Natural killer cell treated with Interleukin-12 subunit alpha and Interleukin-12 subunit beta and Interleukin-15 and Interleukin-18, amount 100 ng/mL, for 72 hours (primary cell): ENCODE data around the gene PRKCH. TPM values are rescaled to one million over a fixed set of nuclear protein-coding genes. Genes with fewer than 3 reads are reported as not detected.
"Not testable (repeated sequence)": the region's sequence is repeated elsewhere in the genome, so short reads cannot be mapped to it uniquely, and the experiment has no call there.

Experiments
- ATAC-seq, 2 donors: fragments of 150-1000 bp; cut with Tn5 transposase in 1 of 2; sonication (Bioruptor Pico), chemical (Tn5 transposase) in 1 of 2; 2 replicates each; pipeline ENCODE4 v1.10.0; 2021
- DNase-seq: peaks from one replicate; pipeline ENCODE4 v3.0.0; 2022; ENCODE audit warnings: low spot score
- H3K27ac Mint-ChIP-seq, 2 donors: 1 replicate in 1 of 2; 2 replicates in 1 of 2; pipeline ENCODE4 v1.8.0; 2022; ENCODE audit warnings: mixed read lengths in 2 of 2, mild to moderate bottlenecking in 1 of 2, moderate library complexity in 1 of 2
- H3K27me3 Mint-ChIP-seq, 2 donors: 1 replicate in 1 of 2; 2 replicates in 1 of 2; pipeline ENCODE4 v1.8.0; 2022; ENCODE audit warnings: mixed read lengths in 2 of 2
- H3K36me3 Mint-ChIP-seq: one replicate; pipeline ENCODE4 v1.8.0; 2022; ENCODE audit warnings: mixed read lengths
- H3K4me1 Mint-ChIP-seq, 2 donors: 1 replicate in 1 of 2; 2 replicates in 1 of 2; pipeline ENCODE4 v1.8.0; 2022; ENCODE audit warnings: low read depth in 2 of 2, mixed read lengths in 2 of 2, mild to moderate bottlenecking in 1 of 2
- H3K4me3 Mint-ChIP-seq: one replicate; pipeline ENCODE4 v1.8.0; 2022; ENCODE audit warnings: mixed read lengths
- H3K9me3 Mint-ChIP-seq: 2 replicates; pipeline ENCODE4 v1.8.0; 2022; ENCODE audit warnings: mixed read lengths
- total RNA-seq, 2 donors: library from RNA; stranded (reverse); gene quantifications; one replicate each; pipeline ENCODE4 v1.2.3, GENCODE V29; 2022

The PRKCH gene
- total RNA-seq, 2 donors from 2014 or later: 182 to 216 TPM

GRCh38 chr14:61460718-61461611 is 139.6 kb downstream of the PRKCH start:
- H3K27me3 Mint-ChIP-seq: no peaks in the 10 kb centered on the region
- peak overlapping the region; percentile 55 for H3K4me3 Mint-ChIP-seq
- peaks cover 78 to 80% of the 10 kb centered on the region in 2 donors for H3K4me1 Mint-ChIP-seq
- peaks cover 9% of the 10 kb centered on the region for H3K9me3 Mint-ChIP-seq
- no peak for DNase-seq
- ATAC-seq: peak; percentile 53 to 55
- peaks cover 63% of the 10 kb centered on the region for H3K36me3 Mint-ChIP-seq
- no peak overlapping the region for H3K27ac Mint-ChIP-seq

GRCh38 chr14:61461808-61462275 is 140.5 kb downstream of the PRKCH start:
- H3K9me3 Mint-ChIP-seq: peaks cover 9% of the 10 kb centered on the region
- no peak overlapping the region for H3K27ac Mint-ChIP-seq
- peaks cover 61% of the 10 kb centered on the region for H3K36me3 Mint-ChIP-seq
- H3K4me1 Mint-ChIP-seq: peaks cover 75 to 79% of the 10 kb centered on the region in 2 donors
- H3K4me3 Mint-ChIP-seq: peak overlapping the region; percentile 55
- H3K27me3 Mint-ChIP-seq: no peaks in the 10 kb centered on the region
- ATAC-seq (peak; percentile 61 to 80), DNase-seq (no peak)

GRCh38 chr14:61462566-61463193 is 141.3 kb downstream of the PRKCH start:
- Mint-ChIP-seq H3K27ac (no peak overlapping the region), H3K36me3 (peaks cover 53% of the 10 kb centered on the region), H3K27me3 (no peaks in the 10 kb centered on the region), H3K9me3 (peaks cover 9% of the 10 kb centered on the region), H3K4me1 (peaks cover 75 to 78% of the 10 kb centered on the region in 2 donors), H3K4me3 (no peak overlapping the region)
- DNase-seq: no peak
- ATAC-seq: no peak

- peaks cover 76 to 77% of the 10 kb centered on the region in 2 donors for H3K4me1 Mint-ChIP-seq
- H3K27me3 Mint-ChIP-seq: no peaks in the 10 kb centered on the region
- H3K36me3 Mint-ChIP-seq: peaks cover 50% of the 10 kb centered on the region
- no peak for ATAC-seq
- no peak overlapping the region for H3K4me3 Mint-ChIP-seq
- no peak overlapping the region for H3K27ac Mint-ChIP-seq
- H3K9me3 Mint-ChIP-seq: peaks cover 9% of the 10 kb centered on the region
- DNase-seq: no peak
These were observed 142.4 kb downstream of the PRKCH start for GRCh38 chr14:61463664-61464285.

- peaks cover 42% of the 10 kb centered on the region for H3K36me3 Mint-ChIP-seq
- H3K4me3 Mint-ChIP-seq: peak overlapping the region; percentile 30
- H3K9me3 Mint-ChIP-seq, ATAC-seq, H3K27me3 Mint-ChIP-seq, H3K27ac Mint-ChIP-seq, DNase-seq: not testable (repeated sequence)
- H3K4me1 Mint-ChIP-seq: peaks cover 78 to 80% of the 10 kb centered on the region in 2 donors
These were observed 143.4 kb downstream of the PRKCH start for GRCh38 chr14:61464539-61465320.

- Mint-ChIP-seq H3K27ac (no peak overlapping the region), H3K36me3 (peaks cover 34% of the 10 kb centered on the region), H3K27me3 (no peaks in the 10 kb centered on the region), H3K4me1 (peaks cover 86 to 87% of the 10 kb centered on the region in 2 donors), H3K9me3 (peaks cover 7% of the 10 kb centered on the region), H3K4me3 (no peak overlapping the region)
- ATAC-seq (peak in 1 of 2 donors; percentile 51), DNase-seq (no peak)
These were observed 145.0 kb downstream of the PRKCH start for GRCh38 chr14:61466249-61466904.

GRCh38 chr14:61466905-61467280 is 145.5 kb downstream of the PRKCH start:
- Mint-ChIP-seq H3K9me3 (peaks cover 7% of the 10 kb centered on the region), H3K36me3 (peaks cover 30% of the 10 kb centered on the region), H3K27ac (no peak overlapping the region), H3K27me3 (no peaks in the 10 kb centered on the region), H3K4me3 (no peak overlapping the region), H3K4me1 (peaks cover 86 to 87% of the 10 kb centered on the region in 2 donors)
- DNase-seq (no peak), ATAC-seq (no peak)

GRCh38 chr14:61467296-61467695 is 145.9 kb downstream of the PRKCH start:
- H3K36me3 Mint-ChIP-seq: peaks cover 27% of the 10 kb centered on the region
- H3K4me3 Mint-ChIP-seq: no peak overlapping the region
- ATAC-seq (no peak), DNase-seq (no peak)
- H3K27ac Mint-ChIP-seq: no peak overlapping the region
- no peaks in the 10 kb centered on the region for H3K27me3 Mint-ChIP-seq
- peaks cover 86 to 87% of the 10 kb centered on the region in 2 donors for H3K4me1 Mint-ChIP-seq
- peaks cover 7% of the 10 kb centered on the region for H3K9me3 Mint-ChIP-seq

- no peak overlapping the region for H3K27ac Mint-ChIP-seq
- peaks cover 87 to 88% of the 10 kb centered on the region in 2 donors for H3K4me1 Mint-ChIP-seq
These were observed 146.9 kb downstream of the PRKCH start for GRCh38 chr14:61468063-61468825.

GRCh38 chr14:61469781-61470180 is 148.4 kb downstream of the PRKCH start:
- Mint-ChIP-seq H3K9me3 (peaks cover 4% of the 10 kb centered on the region), H3K36me3 (peaks cover 21% of the 10 kb centered on the region), H3K4me1 (peaks cover 86 to 93% of the 10 kb centered on the region in 2 donors), H3K4me3 (no peak overlapping the region), H3K27me3 (no peaks in the 10 kb centered on the region), H3K27ac (no peak overlapping the region)
- DNase-seq (no peak), ATAC-seq (no peak)

More at GRCh38 chr14:61468063-61468825, 146.9 kb downstream of the PRKCH start:
- Mint-ChIP-seq H3K4me3 (no peak overlapping the region), H3K36me3 (peaks cover 30% of the 10 kb centered on the region), H3K27me3 (no peaks in the 10 kb centered on the region), H3K9me3 (peaks cover 7% of the 10 kb centered on the region)
- ATAC-seq: no peak
- no peak for DNase-seq

GRCh38 chr14:61470261-61470960 is 149.0 kb downstream of the PRKCH start:
- peak overlapping the region; percentile 99 for H3K4me3 Mint-ChIP-seq
- H3K9me3 Mint-ChIP-seq: peaks cover under 1% of the 10 kb centered on the region
- no peaks in the 10 kb centered on the region for H3K27me3 Mint-ChIP-seq
- DNase-seq (no peak), ATAC-seq (no peak)
- H3K36me3 Mint-ChIP-seq: peaks cover 14% of the 10 kb centered on the region
- H3K27ac Mint-ChIP-seq: no peak overlapping the region
- H3K4me1 Mint-ChIP-seq: peaks cover 87 to 93% of the 10 kb centered on the region in 2 donors

GRCh38 chr14:61470961-61471293 is 149.5 kb downstream of the PRKCH start:
- Mint-ChIP-seq H3K36me3 (peaks cover 11% of the 10 kb centered on the region), H3K9me3 (no peaks in the 10 kb centered on the region), H3K4me1 (peaks cover 85 to 91% of the 10 kb centered on the region in 2 donors), H3K27ac (no peak overlapping the region), H3K4me3 (peak overlapping the region; percentile 99), H3K27me3 (no peaks in the 10 kb centered on the region)
- no peak for DNase-seq
- no peak for ATAC-seq
